Tibial artery (tissue), 4 donors: ENCODE results near the gene WDFY3.
A peak's percentile ranks its signal among the peaks of the same experiment; 100 is the strongest.
"Not testable (repeated sequence)": the region's sequence is repeated elsewhere in the genome, so short reads cannot be mapped to it uniquely, and the experiment has no call there.

Experiments used
- DNase-seq, 2 donors: peaks; one replicate each; pipeline ENCODE4 v3.0.0-alpha.2; 2019
- H3K27ac ChIP-seq, 2 donors: fragments of 200-600 bp; sonication (generic) in 1 of 2; 1 replicate in 1 of 2; 2 replicates in 1 of 2; pipeline ENCODE4 v1.5.1; 2018 to 2019; ENCODE audit warnings: mild to moderate bottlenecking in 1 of 2
- H3K27me3 ChIP-seq, 2 donors: fragments of 200-600 bp; sonication (generic) in 1 of 2; one replicate each; pipeline versions ENCODE4 v1.5.1 to v1.6.0; 2016 to 2019
- H3K36me3 ChIP-seq, 3 donors: fragments of 200-600 bp; sonication (generic) in 2 of 3; one replicate each; pipeline ENCODE4 v1.5.1; 2016 to 2019; ENCODE audit warnings: mild to moderate bottlenecking in 2 of 3
- H3K4me1 ChIP-seq, 4 donors: fragments of 200-600 bp; sonication (generic) in 2 of 4; 1 replicate in 3 of 4; 2 replicates in 1 of 4; pipeline ENCODE4 v1.5.1; 2016 to 2019
- H3K4me3 ChIP-seq, 2 donors: fragments of 200-600 bp; sonication (generic) in 1 of 2; 1 replicate in 1 of 2; 2 replicates in 1 of 2; pipeline ENCODE4 v1.5.1; 2018 to 2019; ENCODE audit warnings: mild to moderate bottlenecking in 2 of 2
- H3K9me3 ChIP-seq, 3 donors: fragments of 200-600 bp; sonication (generic) in 1 of 3; one replicate each; pipeline ENCODE4 v1.5.1; 2016 to 2019
- CTCF ChIP-seq, 2 experiments: fragments of 200-600 bp in 1 of 2; fragments of 450-650 bp in 1 of 2; IDR thresholded peaks; one replicate each; pipeline ENCODE4 v1.5.1; 2017 to 2019; ENCODE audit warnings: antibody characterized with exemption in 2 of 2, mild to moderate bottlenecking in 1 of 2, moderate library complexity in 1 of 2
- intact Hi-C: fragments of 100-400 bp; cut with DNase I; formaldehyde crosslinking; loops from one replicate; pipeline ENCODE4 v1.15.0; 2023; ENCODE audit warnings: low total_unique reads

The WDFY3 gene

GRCh38 chr4:84814094-84814750, 152.3 kb downstream of the WDFY3 start:
- no peaks in the 10 kb centered on the region for H3K27me3 ChIP-seq
- peak in 1 of 2 donors; percentile 48 for DNase-seq

GRCh38 chr4:84809946-84810345, 156.5 kb downstream of the WDFY3 start:
- Histone ChIP-seq H3K9me3 (no peaks in the 10 kb centered on the region), H3K27me3 (no peaks in the 10 kb centered on the region), H3K4me3 (no peak overlapping the region), H3K27ac (no peak overlapping the region), H3K4me1 (peaks cover 0 to 21% (median 0%) of the 10 kb centered on the region in 4 donors), H3K36me3 (peaks cover 0 to 12% (median 7%) of the 10 kb centered on the region in 3 donors)
- TF ChIP-seq CTCF (IDR thresholded peaks at IDR 0.05), result no peak
- DNase-seq, result no peak
- intact Hi-C loops, result no loop called here

More at GRCh38 chr4:84814094-84814750, 152.3 kb downstream of the WDFY3 start:
- peaks cover 19 to 28% (median 24%) of the 10 kb centered on the region in 3 donors for H3K36me3 ChIP-seq
- no peak for TF ChIP-seq CTCF (IDR thresholded peaks at IDR 0.05)
- H3K4me1 ChIP-seq, result peaks cover 0 to 14% (median 0%) of the 10 kb centered on the region in 4 donors
- no peak overlapping the region for H3K27ac ChIP-seq
- H3K9me3 ChIP-seq, result no peaks in the 10 kb centered on the region
- H3K4me3 ChIP-seq, result no peak overlapping the region
- intact Hi-C loops, result no loop called here

DNA sequence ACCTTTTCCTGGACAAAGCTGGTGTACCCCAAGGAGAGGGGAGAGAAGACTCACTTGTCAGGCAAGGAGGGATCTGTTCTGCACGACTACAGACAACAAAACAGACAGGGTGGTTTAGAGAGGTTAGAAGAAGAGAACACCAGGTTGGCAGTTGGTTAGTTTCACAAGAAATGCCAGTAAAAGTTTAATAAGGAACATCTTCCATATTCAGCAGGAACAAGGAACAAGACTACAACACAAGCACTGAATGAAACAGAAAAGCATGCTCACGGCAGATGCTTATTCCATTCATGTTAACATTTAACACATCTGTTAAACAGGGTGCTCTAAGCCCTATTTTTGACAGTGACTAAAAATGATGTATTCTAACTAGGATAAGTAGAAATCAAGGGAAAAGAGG, 158.2 kb downstream of the WDFY3 start:
- no peak for DNase-seq
- H3K4me3 ChIP-seq, result no peak overlapping the region
- H3K36me3 ChIP-seq, result peaks cover 0 to 14% (median 8%) of the 10 kb centered on the region in 3 donors
- H3K27me3 ChIP-seq, result no peaks in the 10 kb centered on the region
- peaks cover 0 to 33% (median 2%) of the 10 kb centered on the region in 4 donors for H3K4me1 ChIP-seq
- no peaks in the 10 kb centered on the region for H3K9me3 ChIP-seq
- TF ChIP-seq CTCF (IDR thresholded peaks at IDR 0.05), result no peak
- no peak overlapping the region for H3K27ac ChIP-seq
- intact Hi-C loops, result no loop called here

DNA sequence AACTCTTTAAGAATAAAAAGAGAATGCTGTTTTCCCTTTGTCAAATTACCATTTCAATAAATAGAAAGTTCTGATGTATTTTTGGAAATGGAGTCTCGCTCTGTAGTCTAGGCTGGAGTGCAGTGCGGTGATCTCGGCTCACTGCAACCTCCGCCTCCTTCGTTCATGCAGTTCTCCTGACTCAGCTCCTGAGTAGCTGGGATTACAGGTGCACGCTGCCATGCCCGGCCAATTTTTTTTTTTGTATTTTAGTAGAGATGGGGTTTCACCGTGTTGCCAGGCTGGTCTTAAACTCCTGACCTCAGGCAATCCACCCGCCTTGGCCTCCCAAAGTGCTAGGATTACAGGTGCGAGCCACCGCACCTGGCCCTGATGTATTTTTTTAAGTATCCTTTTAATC, 159.9 kb downstream of the WDFY3 start:
- H3K27ac ChIP-seq, H3K27me3 ChIP-seq, DNase-seq, intact Hi-C loops, H3K9me3 ChIP-seq, H3K4me3 ChIP-seq: not testable (repeated sequence)
- Histone ChIP-seq H3K36me3 (peaks cover 9 to 28% (median 26%) of the 10 kb centered on the region in 3 donors), H3K4me1 (peaks cover 0 to 33% (median 2%) of the 10 kb centered on the region in 4 donors)

DNA sequence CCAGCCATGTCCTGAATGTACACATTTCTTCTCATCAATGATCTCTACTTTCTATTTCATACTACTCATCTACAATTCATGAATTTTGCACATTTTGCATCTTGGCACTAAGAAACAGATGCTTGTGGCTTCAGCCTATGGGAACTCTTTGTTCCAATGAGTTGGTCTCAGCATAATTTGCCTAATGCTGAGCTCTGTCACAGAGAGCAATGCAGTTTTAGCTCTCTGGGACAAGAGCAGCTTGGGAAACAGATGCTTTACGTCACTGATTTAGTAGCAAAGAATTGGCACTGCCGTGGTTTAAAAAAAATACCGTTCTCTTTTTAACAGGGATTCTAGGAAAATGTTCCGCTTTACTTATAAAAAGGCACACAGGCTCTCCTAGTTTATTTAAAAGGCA, 162.4 kb downstream of the WDFY3 start:
- H3K4me3 ChIP-seq, result no peak overlapping the region
- intact Hi-C loops, result no loop called here
- no peaks in the 10 kb centered on the region for H3K27me3 ChIP-seq
- peaks cover 0 to 19% (median 2%) of the 10 kb centered on the region in 4 donors for H3K4me1 ChIP-seq
- H3K9me3 ChIP-seq, result no peaks in the 10 kb centered on the region
- H3K27ac ChIP-seq, result no peak overlapping the region
- peaks cover 23 to 40% (median 38%) of the 10 kb centered on the region in 3 donors for H3K36me3 ChIP-seq
- no peak for DNase-seq
- no peak for TF ChIP-seq CTCF (IDR thresholded peaks at IDR 0.05)

GRCh38 chr4:84803720-84804119, 162.8 kb downstream of the WDFY3 start:
- no peaks in the 10 kb centered on the region for H3K9me3 ChIP-seq
- no peaks in the 10 kb centered on the region for H3K27me3 ChIP-seq
- no peak for DNase-seq
- no peak overlapping the region for H3K27ac ChIP-seq
- H3K36me3 ChIP-seq, result peaks cover 23 to 38% (median 36%) of the 10 kb centered on the region in 3 donors
- peaks cover 0 to 19% (median 2%) of the 10 kb centered on the region in 4 donors for H3K4me1 ChIP-seq
- intact Hi-C loops, result no loop called here
- no peak overlapping the region for H3K4me3 ChIP-seq
- TF ChIP-seq CTCF (IDR thresholded peaks at IDR 0.05), result no peak
